ENCODE results near the gene CNKSR2.

Gene CNKSR2

GRCh38 chrX:21632027-21632426 lies 257.8 kb downstream of the CNKSR2 start:
- TF ChIP-seq CTCF (IDR thresholded peaks at IDR 0.05; ENCODE audit: low read depth, low read length, missing control alignments), result no peak
- in situ Hi-C loops (cut with HindIII; ENCODE audit: low sequenced_read_pairs), result no loop called here
- no peak for DNase-seq (ENCODE audit: low read depth)
- H3K4me3 ChIP-seq (ENCODE audit: low read depth, low read length), result no peak overlapping the region

DNA sequence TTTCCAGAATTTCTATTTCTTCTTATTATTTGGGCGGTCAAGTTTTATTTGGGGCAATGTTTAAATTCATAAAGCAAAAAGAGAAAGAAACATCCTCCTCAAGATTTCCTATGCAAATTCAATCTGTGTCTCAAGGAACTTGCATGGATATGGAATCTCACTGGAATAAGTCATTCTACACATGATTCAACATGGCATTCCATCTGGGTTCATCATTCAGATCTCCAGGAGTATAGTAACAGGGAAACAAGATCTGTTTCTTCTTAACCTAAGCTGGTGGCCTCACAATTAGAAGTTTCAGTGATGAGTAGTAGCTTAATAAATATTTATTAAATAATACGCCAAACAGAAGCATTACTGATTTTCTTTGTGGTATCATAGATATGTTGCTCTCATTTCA lies 264.1 kb downstream of the CNKSR2 start:
- in situ Hi-C loops (cut with HindIII; ENCODE audit: low sequenced_read_pairs), result no loop called here
- no peak for DNase-seq (ENCODE audit: low read depth)
- no peak for TF ChIP-seq CTCF (IDR thresholded peaks at IDR 0.05; ENCODE audit: low read depth, low read length, missing control alignments)
- H3K4me3 ChIP-seq (ENCODE audit: low read depth, low read length), result no peak overlapping the region

DNA sequence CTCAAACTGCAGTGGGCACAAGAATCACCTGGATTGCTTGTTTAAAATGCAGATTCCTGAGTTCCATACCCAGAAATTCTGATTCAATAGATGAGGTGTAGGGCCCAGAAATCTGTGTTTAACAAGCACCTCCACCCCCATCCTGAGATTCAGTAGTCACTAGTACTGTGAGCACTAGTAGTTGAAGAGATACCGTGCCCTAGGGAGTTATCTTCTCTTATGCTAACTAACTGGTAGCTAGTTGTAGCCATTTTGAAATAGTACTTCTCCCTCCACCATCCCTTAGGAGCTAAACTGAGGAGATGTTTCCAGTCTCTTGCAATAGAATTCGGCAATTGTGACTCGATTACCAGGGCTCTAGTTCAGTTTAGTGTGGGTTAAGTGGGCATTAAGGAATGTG lies 265.6 kb downstream of the CNKSR2 start:
- in situ Hi-C loops (cut with HindIII; ENCODE audit: low sequenced_read_pairs), result no loop called here
- TF ChIP-seq CTCF (IDR thresholded peaks at IDR 0.05; ENCODE audit: low read depth, low read length, missing control alignments), result no peak
- DNase-seq (ENCODE audit: low read depth), result no peak
- no peak overlapping the region for H3K4me3 ChIP-seq (ENCODE audit: low read depth, low read length)

DNA sequence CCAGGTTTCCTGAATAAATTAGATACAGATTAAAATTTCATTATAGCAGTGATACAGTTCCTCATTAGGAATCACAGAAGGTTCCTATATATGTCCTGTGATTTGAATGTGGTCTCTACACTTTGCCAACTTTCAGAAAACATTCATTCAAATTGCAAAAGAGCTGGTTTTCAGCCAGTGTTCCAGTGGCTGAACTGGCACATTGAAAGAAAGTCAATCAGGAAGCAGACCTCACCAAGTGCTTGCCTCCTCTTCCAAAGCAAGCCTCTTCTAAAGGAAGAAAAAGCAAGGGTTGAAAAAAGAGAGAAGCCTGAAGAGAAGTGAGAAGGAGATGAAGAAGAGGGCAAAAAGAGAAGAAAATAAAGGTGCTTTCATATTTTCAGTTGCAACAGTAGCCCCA lies 271.2 kb downstream of the CNKSR2 start:
- no peak for TF ChIP-seq CTCF (IDR thresholded peaks at IDR 0.05; ENCODE audit: low read depth, low read length, missing control alignments)
- no peak for DNase-seq (ENCODE audit: low read depth)
- in situ Hi-C loops (cut with HindIII; ENCODE audit: low sequenced_read_pairs), result no loop called here
- no peak overlapping the region for H3K4me3 ChIP-seq (ENCODE audit: low read depth, low read length)

GRCh38 chrX:21645886-21646285 lies 271.7 kb downstream of the CNKSR2 start:
- no peak for DNase-seq (ENCODE audit: low read depth)
- in situ Hi-C loops (cut with HindIII; ENCODE audit: low sequenced_read_pairs), result no loop called here
- TF ChIP-seq CTCF (IDR thresholded peaks at IDR 0.05; ENCODE audit: low read depth, low read length, missing control alignments), result no peak
- H3K4me3 ChIP-seq (ENCODE audit: low read depth, low read length), result no peak overlapping the region

GRCh38 chrX:21655901-21656586 lies 281.8 kb downstream of the CNKSR2 start:
- no peak overlapping the region for H3K4me3 ChIP-seq (ENCODE audit: low read depth, low read length)
- no peak for TF ChIP-seq CTCF (IDR thresholded peaks at IDR 0.05; ENCODE audit: low read depth, low read length, missing control alignments)
- in situ Hi-C loops (cut with HindIII; ENCODE audit: low sequenced_read_pairs), result no loop called here
- no peak for DNase-seq (ENCODE audit: low read depth)

All from astrocyte of the cerebellum (primary cell).